HG03342 (cell line): Measurements from ENCODE around the gene USP34.
"Not testable (repeated sequence)": the region's sequence is repeated elsewhere in the genome, so short reads cannot be mapped to it uniquely, and the experiment has no call there.

ENCODE experiments used
- ATAC-seq: cut with Tn5 transposase; IDR thresholded peaks from one replicate; pipeline ENCODE4 v1.9.1; 2021; ENCODE audit warnings: mild to moderate bottlenecking, moderate library complexity; ENCODE audit not compliant: unreplicated experiment

Gene USP34

DNA sequence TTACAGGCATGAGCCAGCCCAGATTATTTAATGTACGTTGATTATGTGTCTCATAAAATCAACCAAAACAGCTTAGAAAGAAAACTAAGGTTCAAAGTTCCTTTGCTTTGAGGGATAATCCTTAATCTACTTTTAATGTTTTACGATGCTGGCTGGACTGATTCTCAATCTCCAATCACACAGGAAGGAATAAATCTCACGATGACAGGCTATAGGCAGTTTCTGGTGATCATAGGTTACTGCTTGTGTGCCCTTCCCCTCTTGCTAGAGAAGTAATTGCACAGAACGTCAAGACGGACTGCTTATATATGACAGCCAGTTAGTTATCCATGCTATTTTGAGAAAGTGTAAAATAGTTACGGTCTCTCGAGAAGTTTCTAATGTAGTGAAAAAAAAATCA, 265.8 kb downstream of the USP34 start:
- ATAC-seq: no peak

- ATAC-seq: no peak
These were observed 274.2 kb downstream of the USP34 start for GRCh38 chr2:61196671-61197070.

- not testable (repeated sequence) for ATAC-seq
These were observed 276.2 kb downstream of the USP34 start for GRCh38 chr2:61194646-61195045.

DNA sequence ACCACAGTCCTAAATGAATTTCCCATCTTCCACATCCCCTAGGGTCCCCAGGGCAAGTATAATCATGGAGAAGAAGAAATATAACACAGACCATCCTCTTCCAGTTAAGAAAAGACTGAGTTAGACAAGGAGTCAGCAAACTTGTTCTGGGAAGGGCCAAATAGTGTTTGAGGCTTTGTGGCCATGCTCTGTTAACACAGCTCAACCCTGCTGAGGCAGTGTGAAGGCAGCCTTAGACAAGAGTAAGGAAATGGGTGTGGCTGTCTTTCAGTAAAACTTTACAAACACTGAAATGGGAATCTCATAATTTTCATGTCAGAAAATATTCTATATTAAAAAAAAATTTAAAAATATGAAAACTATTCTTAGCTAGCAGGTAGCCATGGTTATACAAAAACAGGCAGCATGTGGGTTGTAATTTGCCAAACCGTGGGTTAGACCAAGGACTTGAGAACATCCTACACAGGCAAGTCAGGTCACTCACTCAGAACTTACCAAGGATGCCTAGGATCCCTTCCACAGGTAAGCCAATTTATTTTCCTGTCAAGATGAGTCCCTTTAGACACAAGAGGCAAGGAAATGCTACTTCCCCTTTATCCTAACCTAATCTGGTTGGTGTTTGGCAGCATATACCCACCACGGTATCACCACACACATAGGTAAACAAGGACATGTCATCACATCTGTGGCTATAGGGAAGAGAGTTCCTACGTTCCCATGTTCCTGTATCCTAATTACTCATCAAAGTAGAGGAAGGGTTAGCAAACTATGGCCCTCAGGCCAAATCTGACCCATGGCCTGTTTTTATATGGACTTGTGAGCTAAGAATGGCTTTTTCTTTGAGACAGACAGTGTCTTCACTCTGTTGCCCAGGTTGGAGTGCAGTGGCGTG, 277.0 kb downstream of the USP34 start:
- ATAC-seq: no peak

- ATAC-seq: no peak
These were observed 283.8 kb downstream of the USP34 start for GRCh38 chr2:61187085-61187484.

DNA sequence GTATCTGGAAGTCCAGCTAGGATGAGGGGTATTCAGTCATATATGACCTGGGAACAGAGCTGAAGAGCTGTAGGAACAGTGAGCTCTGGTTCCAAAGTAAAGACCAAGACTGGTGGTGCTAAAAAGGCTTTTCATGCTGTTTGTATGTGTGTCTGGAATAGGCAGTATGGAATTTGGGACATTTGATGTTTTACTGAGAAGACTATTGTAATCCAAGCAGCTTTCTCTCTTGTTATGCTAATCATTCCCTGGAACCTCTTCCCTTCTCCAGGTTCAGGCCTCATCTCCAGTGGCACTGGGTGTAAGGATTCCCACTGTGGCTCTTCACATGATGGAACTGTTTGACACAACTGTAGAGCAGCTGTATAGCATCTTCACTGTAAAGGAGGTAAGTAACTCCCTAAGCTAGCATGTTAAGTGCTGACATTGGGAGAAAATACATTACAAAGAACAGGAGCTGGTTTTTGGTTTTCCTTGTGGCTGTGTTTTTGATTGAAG, 285.6 kb downstream of the USP34 start:
- ATAC-seq: no peak

DNA sequence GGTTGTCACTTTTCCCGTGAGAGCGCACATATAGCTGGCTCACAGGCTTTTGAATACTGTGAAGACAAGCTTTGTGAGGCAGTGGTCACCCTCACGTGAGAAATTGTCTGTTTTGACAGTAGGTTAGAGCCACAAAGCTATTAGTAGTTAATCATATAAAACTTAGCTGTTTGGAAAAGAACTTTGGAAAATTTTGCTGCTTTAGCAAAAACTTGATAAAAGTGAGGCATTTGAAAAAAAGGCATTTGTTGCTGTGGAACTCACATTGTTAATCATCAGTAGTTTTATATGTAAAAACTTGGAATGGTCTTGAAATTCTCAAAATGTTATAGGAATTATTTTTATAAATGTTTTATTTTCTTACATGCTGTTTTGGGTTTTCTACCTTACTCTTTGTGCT, 286.6 kb downstream of the USP34 start:
- no peak for ATAC-seq

DNA sequence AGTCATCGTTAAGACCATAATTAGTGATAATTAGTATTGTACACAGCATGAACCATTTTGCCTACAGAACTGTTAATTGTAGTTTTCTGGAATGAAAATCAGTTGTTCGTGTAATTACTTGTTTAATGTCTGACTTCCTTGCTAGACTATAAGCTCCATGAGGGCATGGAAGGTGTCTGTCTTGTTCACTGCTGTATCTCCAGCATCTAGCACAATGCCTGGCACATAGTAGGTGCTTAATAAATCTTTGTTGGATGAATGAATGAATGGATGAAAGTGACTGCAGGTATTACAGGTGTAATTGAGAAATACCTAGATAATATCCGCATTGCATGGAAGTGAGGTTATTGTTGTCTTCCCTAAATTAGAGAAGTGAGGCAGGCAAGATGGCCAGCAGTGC, 287.1 kb downstream of the USP34 start:
- ATAC-seq: no peak

- ATAC-seq: no peak
These were observed 288.9 kb downstream of the USP34 start for GRCh38 chr2:61182059-61182383.

DNA sequence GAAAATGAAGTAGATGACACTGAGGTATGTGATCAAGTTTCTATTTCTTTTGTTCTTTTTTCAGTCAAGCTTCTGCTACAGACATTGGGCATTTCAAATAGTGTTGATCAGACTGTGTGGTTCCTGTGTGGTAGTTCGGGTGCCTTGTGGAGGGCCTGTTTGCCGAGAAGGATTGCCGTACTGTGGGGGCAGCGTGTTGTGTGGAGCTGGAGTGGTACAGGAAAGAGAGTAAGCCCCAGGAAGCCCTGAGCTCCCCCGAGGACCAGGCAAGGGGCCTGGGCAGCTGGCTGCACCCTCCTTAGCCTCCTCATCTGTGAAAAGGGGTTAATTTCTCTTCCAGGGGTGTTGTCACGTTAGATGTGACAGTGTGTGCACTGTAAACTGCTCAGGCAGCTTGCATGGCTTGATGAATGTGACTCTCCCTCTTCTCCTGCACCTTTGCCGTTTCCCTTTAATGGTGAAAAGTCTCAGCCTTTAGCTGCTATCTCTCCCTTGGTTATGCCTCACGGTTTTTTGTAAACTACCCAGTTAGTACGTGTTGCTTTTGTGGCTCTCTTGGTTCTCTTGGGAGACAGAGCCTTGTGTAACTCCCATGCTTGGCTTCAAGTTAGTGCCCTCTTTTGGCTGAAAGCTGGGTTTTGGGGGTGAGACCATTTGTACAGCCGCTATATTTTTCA, 289.4 kb downstream of the USP34 start:
- ATAC-seq: no peak

- no peak for ATAC-seq
These were observed 290.2 kb downstream of the USP34 start for GRCh38 chr2:61180686-61181085.

- ATAC-seq: no peak
These were observed 290.9 kb downstream of the USP34 start for GRCh38 chr2:61179701-61180639.

GRCh38 chr2:61178603-61179545, 292.0 kb downstream of the USP34 start:
- ATAC-seq: no peak

DNA sequence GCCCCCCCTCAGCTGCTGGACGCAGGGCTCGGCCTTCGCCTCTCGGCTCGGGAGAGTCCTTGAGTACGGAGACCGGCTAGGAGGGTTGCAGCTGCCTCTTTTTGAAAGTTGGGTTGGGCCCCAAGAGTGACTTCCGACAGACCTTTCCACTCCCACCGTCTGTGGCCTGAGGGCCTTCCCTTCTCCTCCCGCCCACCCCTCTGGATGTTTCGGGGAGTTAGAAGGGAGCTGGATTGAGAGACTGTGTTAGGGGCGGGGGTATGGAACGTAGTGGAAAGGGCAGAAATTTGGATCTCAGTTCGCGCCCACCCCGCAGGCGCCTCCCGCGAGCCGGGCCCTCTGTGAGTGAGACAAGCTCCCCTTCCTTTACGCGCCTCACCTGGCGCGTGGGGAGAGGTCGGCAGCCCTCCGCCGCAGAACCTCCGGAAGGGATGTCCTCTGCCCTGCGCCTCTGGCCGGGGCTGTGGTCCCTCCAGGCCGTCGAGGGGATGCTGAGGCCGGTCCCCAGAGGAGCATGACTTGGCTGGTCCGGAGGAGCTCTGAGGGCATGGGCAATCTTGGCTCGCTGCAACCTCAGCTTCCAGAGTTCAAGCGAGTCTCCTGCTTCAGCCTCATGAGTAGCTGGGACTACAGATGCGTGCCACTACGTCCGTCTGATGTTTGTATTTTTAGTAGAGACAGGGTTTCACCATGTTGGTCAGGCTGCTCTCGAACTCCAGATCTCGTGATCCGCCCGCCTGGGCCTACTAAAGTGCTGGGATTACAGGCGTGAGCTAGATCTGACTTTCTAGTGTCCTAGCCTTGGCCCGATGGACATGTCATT, 292.9 kb downstream of the USP34 start:
- ATAC-seq: peak; percentile 36

GRCh38 chr2:61176755-61177726, 293.8 kb downstream of the USP34 start:
- peak; percentile 74 for ATAC-seq

DNA sequence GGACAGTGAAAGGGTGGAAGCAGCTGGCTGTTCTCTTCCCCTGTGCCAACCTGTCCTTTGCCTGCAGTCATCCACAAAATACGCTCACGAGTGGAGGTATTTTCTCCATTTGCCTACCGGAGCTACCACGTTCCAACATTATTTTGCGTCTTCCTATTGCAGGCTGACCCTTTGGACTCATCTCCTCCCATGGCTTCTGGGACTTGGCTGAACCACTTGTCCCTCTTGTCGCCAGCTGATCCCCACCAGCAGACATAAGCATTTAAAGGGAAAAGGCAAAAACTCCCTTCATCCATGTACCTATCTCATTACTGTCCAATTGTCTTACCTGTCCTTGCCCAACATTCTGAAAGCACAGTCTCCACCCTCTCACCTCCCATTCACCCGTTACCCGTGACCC, 295.9 kb downstream of the USP34 start:
- no peak for ATAC-seq

DNA sequence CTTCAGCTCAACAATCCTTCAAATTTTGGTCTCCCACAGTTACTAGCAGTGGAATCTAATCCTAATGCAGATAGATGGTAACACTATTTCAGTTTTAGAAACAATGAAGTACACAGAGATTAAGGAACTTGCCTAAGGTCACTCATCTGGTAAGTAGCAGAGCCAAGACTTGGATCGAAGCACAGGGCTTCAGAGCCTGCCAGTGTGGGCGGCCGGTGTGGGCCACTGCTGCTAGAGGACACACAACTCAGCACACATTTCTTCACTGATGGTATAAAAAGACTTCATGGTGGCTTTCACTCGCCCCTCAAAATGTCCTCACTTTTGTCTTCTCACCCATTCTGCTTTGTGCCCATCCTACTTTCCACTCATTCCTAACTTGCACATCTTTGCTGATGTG, 297.8 kb downstream of the USP34 start:
- ATAC-seq: no peak

DNA sequence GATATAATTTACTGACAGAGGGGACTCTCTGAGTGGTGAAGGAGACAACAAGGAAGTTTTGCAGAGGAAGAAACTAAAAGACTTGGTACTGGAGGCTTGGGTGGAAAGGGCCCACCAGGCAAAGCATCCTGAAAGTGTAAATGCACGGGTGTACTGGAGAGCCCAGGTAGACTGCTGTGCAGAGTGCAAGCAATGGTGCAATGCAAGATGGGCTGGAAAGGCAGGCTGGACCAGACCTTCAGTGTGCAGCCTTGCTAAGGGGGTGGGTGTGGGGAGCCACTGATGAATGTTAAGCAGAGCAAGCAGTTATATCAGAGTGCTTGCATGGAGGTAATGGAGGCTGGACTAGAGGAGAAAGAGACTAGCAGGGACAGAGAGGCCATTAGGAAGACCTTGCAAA, 298.2 kb downstream of the USP34 start:
- no peak for ATAC-seq
